Osteoblast (primary cell): ENCODE results near the gene CAPN9. TPM values are rescaled to one million over a fixed set of nuclear protein-coding genes. Genes with fewer than 3 reads are reported as not detected.

Experiments used
- DNase-seq: peaks from one replicate; pipeline ENCODE4 v3.0.0; 2011; ENCODE audit warnings: low spot score, mixed read lengths; ENCODE audit not compliant: insufficient read length; ENCODE audit errors: missing footprints
- H2AFZ ChIP-seq: 2 replicates; pipeline ENCODE4 v1.6.0; 2011; ENCODE audit warnings: mild to moderate bottlenecking, low read length
- H3K27ac ChIP-seq: 2 replicates; pipeline ENCODE4 v1.5.1; 2011; ENCODE audit warnings: mild to moderate bottlenecking, low read depth, low read length, moderate library complexity
- H3K27me3 ChIP-seq: 2 replicates; pipeline ENCODE4 v1.6.0; 2012; ENCODE audit warnings: mild to moderate bottlenecking, control low read depth, inconsistent platforms, low read length, moderate library complexity; ENCODE audit not compliant: insufficient read depth
- H3K36me3 ChIP-seq: 2 replicates; pipeline ENCODE4 v1.5.1; 2011; ENCODE audit warnings: mild to moderate bottlenecking, low read length, control low read depth, moderate library complexity; ENCODE audit not compliant: insufficient read depth
- H3K4me1 ChIP-seq: 2 replicates; pipeline ENCODE4 v1.5.1; 2011; ENCODE audit warnings: mild to moderate bottlenecking, low read length, control low read depth, moderate library complexity; ENCODE audit not compliant: insufficient read depth
- H3K4me2 ChIP-seq: 2 replicates; pipeline ENCODE4 v1.6.0; 2011; ENCODE audit warnings: mild to moderate bottlenecking, low read length; ENCODE audit not compliant: insufficient read depth
- H3K4me3 ChIP-seq: fragments of 200-600 bp; sonication (generic); 3 replicates; pipeline ENCODE4 v1.5.1; 2012; ENCODE audit warnings: mild to moderate bottlenecking, low read length, inconsistent platforms; ENCODE audit not compliant: insufficient read depth
- H3K79me2 ChIP-seq: 2 replicates; pipeline ENCODE4 v1.6.0; 2012; ENCODE audit warnings: mild to moderate bottlenecking, low read length, control low read depth, inconsistent platforms; ENCODE audit not compliant: insufficient read depth
- H3K9me3 ChIP-seq: 2 replicates; pipeline ENCODE4 v1.5.1; 2011; ENCODE audit warnings: low read depth, low read length, control low read depth
- H4K20me1 ChIP-seq: 2 replicates; pipeline ENCODE4 v1.6.0; 2012; ENCODE audit warnings: mild to moderate bottlenecking, low read length, control low read depth; ENCODE audit not compliant: insufficient read depth
- CTCF ChIP-seq: IDR thresholded peaks from 2 replicates; pipeline ENCODE4 v1.5.1; 2011; ENCODE audit warnings: mild to moderate bottlenecking, low read depth, low read length, moderate library complexity; ENCODE audit errors: extremely low read depth
- total RNA-seq: library from RNA; depleted of rRNA; stranded (reverse); fragments of >200 nt; gene quantifications from 2 replicates; pipeline ENCODE4 v1.2.3, GENCODE V29; 2012

Gene CAPN9
- total RNA-seq, 1 donor = not detected

- no peak overlapping the region for H3K27ac ChIP-seq
- H4K20me1 ChIP-seq = peaks cover 4% of the 10 kb centered on the region
- peaks cover 11% of the 10 kb centered on the region for H3K36me3 ChIP-seq
- DNase-seq = no peak
- H3K4me1 ChIP-seq = peaks cover 9% of the 10 kb centered on the region
- H3K4me3 ChIP-seq = no peak overlapping the region
- no peak overlapping the region for H2AFZ ChIP-seq
- H3K4me2 ChIP-seq = no peak overlapping the region
- H3K79me2 ChIP-seq = peaks cover 2% of the 10 kb centered on the region
- no peak for TF ChIP-seq CTCF
- H3K9me3 ChIP-seq = no peaks in the 10 kb centered on the region
- no peaks in the 10 kb centered on the region for H3K27me3 ChIP-seq
These were observed 84.6 kb downstream of the CAPN9 start for GRCh38 chr1:230831771-230832170.

DNA sequence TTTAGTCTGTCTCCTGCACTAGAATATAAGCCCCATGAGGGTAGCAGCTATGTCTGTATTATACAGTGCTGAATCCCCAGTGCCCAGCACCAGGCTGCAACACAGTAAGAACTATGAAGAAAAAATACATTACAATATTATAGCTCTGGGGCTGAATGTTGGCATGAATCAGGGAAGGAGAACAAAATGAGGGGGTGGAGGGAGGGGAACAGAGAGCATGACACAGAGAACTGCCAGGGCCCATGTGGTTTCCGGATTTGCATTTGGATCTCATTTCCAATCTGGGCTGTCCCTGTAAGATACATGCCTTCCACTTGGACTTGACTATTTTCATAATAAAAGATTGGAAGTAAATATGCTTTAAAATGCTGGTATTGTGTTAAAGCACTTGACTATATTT is 85.3 kb downstream of the CAPN9 start:
- peaks cover 9% of the 10 kb centered on the region for H4K20me1 ChIP-seq
- no peak for TF ChIP-seq CTCF
- no peak overlapping the region for H3K4me2 ChIP-seq
- H3K4me1 ChIP-seq = peaks cover 5% of the 10 kb centered on the region
- no peaks in the 10 kb centered on the region for H3K27me3 ChIP-seq
- H3K4me3 ChIP-seq = no peak overlapping the region
- H3K9me3 ChIP-seq = no peaks in the 10 kb centered on the region
- H3K27ac ChIP-seq = no peak overlapping the region
- peaks cover 2% of the 10 kb centered on the region for H3K79me2 ChIP-seq
- peaks cover 18% of the 10 kb centered on the region for H3K36me3 ChIP-seq
- no peak for DNase-seq
- H2AFZ ChIP-seq = no peak overlapping the region

DNA sequence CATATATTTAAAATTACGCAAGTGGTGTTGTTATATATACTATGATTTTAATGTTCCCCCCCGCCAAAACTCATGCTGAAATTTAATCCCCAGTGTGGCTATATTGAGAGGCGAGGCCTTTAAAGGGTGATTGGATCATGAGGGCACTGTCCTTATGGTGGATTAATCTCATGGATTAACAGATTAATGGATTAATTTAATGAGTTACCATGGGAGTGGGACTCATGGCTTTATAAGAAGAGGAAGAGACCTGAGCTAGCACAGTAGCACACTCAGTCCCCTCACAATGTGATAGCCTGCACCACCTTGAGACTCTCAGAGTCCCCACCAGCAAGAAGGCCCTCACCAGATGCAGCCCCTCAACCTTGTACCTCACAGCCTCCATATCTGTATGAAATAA is 86.3 kb downstream of the CAPN9 start:
- no peak for TF ChIP-seq CTCF
- peaks cover 9% of the 10 kb centered on the region for H3K79me2 ChIP-seq
- peaks cover 15% of the 10 kb centered on the region for H4K20me1 ChIP-seq
- no peaks in the 10 kb centered on the region for H3K27me3 ChIP-seq
- no peaks in the 10 kb centered on the region for H3K9me3 ChIP-seq
- no peak overlapping the region for H3K27ac ChIP-seq
- H2AFZ ChIP-seq = no peak overlapping the region
- no peak overlapping the region for H3K4me2 ChIP-seq
- H3K36me3 ChIP-seq = peaks cover 28% of the 10 kb centered on the region
- H3K4me1 ChIP-seq = peaks cover 5% of the 10 kb centered on the region
- H3K4me3 ChIP-seq = no peak overlapping the region
- DNase-seq = no peak

GRCh38 chr1:230834292-230834691 is 87.1 kb downstream of the CAPN9 start:
- no peak overlapping the region for H2AFZ ChIP-seq
- no peak overlapping the region for H3K4me3 ChIP-seq
- TF ChIP-seq CTCF = no peak
- DNase-seq = no peak
- no peaks in the 10 kb centered on the region for H3K9me3 ChIP-seq
- peaks cover 5% of the 10 kb centered on the region for H3K4me1 ChIP-seq
- peaks cover 17% of the 10 kb centered on the region for H3K79me2 ChIP-seq
- H3K4me2 ChIP-seq = no peak overlapping the region
- no peak overlapping the region for H3K27ac ChIP-seq
- no peaks in the 10 kb centered on the region for H3K27me3 ChIP-seq
- peaks cover 22% of the 10 kb centered on the region for H4K20me1 ChIP-seq
- H3K36me3 ChIP-seq = peaks cover 36% of the 10 kb centered on the region
